Putamen (tissue), 1 donor: ENCODE data around the gene RALB.
"Not testable (repeated sequence)": the region's sequence is repeated elsewhere in the genome, so short reads cannot be mapped to it uniquely, and the experiment has no call there.

Experiments
- DNase-seq: peaks from one replicate; pipeline ENCODE4 v3.0.0-alpha.2; 2016; ENCODE audit warnings: low spot score

Gene RALB

DNA sequence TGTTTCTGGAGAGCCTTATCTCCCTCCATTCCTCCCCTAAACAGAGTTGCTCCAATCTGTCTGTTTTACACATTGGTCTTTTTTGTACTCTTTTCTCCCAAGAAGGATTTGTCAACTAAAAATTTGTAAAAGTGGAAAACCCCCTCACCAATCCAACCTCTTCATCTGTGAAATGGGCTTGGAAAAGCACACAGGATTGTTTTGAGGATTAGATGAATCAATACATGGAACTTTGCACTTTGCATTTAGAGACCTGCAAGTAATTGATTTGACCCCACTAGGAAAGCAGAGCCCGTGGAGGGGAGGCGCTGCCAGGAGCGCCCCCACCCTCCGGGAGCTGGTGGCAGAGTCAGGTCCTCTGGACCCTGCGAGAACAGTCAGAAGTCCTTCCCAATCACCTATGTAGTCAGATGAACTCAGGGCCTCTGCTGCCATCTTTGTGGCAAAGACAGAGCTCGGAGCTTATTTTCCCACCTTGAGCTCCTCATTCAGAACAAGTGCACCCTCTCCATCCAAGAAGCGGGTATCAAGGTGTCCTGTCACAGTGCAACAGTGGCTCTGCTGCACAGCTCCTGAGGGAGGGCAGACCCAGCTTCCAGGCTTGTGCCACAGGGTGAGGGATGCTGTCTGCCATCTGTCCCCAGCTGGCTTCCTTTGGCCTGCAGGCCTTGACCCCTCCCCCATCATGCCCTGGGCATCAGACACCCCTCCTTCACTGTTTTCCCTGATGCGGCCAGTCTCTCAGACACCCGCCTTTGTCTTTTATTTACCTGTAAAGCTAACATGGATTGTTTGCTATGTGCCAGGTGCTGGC is 27.7 kb upstream of the RALB start:
- DNase-seq = no peak

DNA sequence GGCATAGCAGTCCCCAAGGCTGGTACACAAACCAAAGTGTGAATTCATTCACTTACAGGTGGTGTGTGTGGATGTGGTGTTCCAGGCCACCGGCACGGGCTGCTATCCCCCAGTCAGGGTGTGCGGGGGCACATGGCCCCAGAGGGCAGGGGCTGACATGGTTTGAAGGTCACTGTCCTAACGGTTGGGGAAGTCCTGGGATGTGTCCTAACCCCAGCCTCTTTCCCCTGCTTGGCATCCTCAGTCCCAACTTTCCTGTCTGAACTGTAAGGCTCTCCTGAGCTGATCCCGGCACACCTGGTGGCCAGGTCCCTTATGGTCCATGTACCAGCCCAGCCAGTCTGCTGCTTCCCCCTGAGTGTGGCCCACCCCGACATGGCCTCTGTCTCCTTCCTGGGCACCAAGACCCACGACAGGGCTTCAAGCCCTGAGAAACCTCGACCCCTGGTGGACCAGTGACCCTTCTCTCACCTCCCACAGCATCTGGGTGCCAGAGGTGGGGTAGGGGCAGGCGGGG is 27.0 kb upstream of the RALB start:
- DNase-seq = no peak

DNA sequence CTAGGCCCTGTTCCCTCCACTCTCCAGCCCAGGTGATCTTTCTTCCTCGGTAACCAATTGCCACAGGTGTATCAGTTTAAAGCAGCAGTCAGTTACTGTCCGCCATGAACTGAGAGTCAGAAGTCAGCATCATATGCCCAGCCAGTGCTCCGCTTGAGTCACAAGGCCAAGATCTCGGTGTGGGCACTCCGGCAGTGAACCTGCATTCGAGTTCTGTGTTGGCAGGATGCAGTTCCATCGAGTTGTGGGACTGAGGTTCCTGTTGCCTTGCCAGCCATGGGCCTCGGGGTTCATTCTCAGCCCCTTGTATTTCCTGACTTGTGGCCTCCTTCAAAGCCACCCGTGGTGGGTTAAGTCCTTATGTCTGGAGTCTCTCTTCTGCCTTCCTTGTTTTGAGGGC is 26.3 kb upstream of the RALB start:
- DNase-seq = no peak

DNA sequence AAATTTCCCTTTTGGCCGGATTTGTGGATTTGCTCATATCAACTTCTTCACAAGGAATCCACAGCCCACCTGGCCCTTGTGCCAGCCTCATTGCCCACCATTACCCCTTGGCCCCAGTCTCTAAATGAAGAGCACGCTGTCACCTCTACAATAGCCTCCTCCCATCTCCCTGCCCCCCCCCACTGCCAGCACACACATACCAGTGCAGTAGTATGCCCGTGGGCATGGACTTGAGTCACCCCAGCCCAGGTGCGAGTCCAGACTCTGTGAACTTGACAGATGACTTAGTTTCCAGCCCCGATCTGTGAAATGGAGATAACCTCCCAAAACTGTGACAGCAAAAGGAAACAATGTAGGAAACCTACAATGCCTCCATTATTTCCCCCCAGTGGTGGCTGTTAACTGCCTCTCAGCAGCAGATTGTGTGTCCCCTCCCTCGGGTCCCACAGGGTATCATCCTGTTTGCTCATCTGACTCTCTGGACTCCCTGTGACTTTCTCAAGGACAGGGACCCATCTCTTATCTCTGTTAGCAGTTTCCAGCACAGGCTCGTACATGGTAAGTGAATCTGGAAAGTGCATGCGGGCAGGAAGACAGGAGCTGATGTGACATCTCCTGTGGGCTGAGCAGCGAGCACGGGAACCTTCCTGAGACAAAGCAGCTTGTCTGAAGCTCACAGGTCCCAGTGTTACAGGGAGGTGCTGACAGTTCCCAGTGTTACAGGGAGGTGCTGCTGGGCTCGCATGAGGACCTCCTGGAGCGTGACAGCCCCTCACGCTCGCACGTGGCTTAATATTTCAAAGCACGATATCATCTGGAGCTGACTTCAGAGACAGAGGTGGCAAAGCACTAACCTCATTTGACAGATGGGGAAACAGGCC is 25.3 kb upstream of the RALB start:
- no peak for DNase-seq

DNA sequence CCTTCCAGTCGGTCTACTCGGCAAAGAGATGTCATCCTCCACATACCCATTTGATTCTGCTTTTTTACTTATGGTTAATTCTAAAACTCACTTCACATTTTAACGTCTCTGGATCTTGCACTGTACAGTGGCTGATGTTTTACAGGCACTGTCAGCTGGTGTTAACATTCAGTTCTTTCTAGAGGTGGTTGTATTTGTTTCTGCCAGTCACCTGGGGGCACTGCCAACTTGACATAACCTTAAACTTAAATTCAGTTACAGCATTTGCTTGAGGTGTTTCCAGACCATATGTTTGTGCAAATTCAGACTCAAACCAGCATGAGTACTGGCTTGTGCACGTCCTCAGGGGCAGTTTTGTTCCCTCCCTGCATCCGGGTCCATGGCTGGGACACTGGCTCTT is 24.1 kb upstream of the RALB start:
- no peak for DNase-seq

DNA sequence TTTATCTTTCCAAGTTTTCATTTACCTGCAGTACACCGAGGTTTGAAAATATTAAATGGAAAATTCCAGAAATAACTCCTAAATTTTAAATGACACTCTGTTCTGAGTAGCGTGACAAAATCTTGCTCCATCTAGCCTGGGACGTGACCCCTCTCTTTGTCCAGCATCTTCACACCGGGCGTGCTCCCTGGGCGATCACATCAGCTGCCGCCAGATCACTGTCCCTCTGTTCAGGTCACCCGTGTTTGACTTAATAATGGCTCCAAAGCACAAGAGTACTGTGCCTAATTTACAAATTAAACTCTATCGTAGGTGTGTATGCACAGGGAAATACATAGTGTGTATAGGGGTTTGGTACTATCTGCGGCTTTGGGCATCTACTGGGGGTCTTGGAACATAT is 23.3 kb upstream of the RALB start:
- DNase-seq = no peak

DNA sequence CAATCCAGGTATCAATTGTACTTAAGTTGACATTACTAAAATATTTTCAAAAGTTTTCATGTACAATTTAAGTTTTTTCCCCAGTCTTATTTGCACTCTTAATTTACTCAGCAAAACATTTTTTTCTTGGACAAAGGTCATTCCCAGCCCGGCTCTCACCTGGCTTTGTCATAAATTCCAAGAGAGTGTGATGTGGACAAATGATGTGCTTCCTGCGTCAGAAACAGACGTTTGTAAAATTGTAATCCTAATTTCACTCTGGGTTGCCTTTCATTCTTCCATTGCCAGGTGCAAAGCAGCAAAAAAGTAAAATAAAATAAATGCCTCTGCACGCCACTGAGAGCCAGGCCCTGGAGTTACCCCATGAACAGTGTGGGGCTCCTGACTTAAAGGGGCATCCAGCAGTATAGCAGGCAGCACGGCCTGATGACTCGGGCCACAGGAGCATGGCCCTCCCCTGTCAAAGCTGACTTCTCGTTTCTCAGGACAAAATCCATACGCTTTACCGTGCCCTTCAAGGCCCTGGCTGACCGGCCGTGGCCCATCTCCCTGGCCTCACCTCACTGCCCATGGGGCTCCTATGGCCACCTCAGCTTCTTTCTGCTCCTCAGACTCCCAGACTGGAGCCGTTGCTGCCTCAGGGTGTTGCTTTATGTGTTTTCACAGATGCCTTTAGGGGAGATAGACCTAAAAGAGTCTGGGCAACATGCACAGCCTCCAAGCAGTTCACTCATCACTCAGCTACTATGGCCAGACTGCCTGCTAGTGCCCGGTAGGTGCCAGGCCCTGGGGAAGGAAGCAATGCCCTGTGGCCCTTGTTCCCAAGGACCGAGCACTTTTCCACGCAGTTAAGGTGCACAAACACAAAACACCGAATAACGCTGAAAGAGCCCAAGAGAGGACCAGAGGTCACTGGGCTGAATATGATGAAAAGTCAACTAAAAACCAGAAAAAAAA is 21.9 kb upstream of the RALB start:
- no peak for DNase-seq

DNA sequence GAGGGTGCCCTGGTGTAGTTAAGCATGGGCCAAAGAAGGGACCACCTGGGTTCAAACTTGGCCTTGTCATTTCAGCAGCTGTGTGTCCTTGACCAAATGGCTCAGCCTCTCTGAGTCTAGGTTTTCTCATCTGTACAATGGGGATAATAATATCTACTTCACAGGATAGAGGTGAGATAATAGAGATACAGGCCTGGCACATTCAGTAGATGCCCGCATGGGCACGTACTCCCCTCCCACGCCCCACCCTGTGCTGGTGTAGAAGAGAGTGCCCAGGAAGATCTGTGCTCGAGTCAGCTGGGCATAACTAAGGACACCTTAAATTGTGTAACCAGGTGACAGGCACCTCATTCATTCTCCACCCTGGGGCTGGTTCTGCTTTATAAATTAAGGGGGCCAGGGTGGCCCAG is 21.1 kb upstream of the RALB start:
- DNase-seq = no peak

DNA sequence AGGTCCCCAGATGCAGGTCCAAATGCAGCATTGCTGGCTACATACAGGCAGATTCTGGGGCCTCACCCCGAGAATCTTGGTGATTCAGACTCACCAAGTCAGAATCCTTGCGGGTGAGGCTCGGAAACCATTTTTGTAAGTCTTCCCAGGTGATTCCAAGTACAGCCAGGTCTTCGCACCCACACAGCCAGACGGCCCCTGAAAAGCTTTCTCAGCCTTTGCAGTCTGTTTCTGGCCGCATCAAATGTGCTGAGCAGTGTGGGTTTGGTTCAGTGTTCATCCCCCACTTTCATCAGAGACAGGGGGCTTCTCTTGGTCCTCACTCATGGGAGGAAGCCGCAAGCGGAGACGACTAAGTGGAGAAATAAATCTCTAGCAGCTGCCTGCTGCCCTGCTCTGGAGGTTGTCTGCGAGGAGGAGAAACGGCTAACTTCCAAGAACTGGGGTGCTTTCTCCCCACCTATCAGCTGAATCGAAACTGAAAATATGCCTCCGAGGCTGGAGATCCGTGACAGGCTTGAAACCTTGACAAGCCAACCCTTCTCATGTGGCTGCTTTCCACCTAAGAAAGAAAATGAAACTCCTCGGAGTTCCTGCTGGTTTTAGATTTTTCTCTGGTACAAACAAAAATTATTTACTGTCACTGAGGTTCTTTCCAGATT is 20.5 kb upstream of the RALB start:
- DNase-seq = no peak

DNA sequence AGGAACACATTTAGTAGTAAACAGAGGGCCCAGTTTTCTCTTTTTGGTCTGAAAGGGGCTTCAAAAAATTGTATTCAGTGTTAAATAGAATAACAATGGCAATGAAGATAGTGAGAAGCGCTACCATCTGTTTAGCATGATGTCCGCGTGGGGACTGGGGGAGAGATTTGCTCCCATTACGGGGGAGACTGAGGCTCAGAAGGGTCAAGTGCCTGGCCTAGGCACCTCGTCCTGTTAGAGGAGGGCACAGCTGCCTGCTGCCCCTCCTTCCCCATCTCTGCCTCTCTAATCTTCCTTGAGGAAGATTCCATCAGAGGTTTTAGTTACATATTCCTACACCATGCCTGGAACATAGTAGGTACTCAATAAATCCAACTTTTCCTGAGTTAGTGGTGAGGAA is 19.4 kb upstream of the RALB start:
- DNase-seq = no peak

DNA sequence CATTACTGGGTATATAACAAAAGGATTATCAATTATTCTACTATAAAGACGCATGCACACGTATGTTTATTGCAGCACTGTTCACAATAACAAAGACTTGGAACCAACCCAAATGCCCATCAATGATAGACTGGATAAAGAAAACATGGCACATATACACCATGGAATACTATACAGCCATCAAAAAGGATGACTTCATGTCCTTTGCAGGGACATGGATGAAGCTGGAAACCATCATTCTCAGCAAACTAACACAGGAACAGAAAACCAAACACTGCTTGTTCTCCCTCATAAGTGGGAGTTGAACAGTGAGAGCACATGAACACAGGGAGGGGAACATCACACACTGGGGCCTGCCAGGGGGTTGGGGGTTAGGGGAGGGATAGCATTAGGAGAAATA is 17.5 kb upstream of the RALB start:
- DNase-seq = not testable (repeated sequence)

DNA sequence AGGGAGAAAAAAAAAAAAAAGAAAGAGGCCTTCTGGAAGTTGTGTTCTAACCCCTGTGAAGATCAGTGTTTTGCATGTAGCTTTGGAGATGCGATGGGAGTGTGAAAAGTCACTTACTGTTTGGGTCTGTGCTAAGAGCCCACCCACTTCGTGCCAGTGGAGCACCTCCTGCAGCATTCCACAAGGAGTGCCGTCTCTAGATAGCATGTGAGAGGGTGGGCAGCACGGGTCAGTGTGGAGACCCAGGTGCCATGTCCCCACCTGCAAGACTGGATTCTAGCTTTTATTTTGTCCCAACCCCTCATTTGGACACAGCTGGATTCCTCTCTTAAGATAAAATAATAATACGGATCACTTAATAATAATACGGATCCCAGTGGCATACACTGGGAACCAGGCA is 17.0 kb upstream of the RALB start:
- DNase-seq = no peak

DNA sequence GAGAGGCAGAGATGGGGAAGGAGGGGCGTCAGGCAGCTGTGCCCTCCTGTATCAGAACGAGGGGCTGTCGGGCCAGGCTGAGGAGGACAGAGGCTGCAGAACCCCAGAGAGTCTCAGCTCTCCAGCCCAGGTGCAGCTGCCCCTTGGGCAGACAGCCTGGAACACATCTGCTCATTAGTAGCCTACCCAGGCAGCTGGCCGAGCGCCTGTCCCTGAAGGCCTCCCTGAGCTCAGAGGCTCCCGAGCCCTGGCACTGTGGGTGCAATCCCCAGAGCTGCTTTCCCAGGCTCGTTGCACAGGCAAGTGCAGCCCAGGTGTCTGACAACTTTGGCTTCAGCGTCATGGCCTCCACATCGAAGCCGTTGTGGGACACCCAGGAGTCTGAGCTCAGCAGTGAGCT is 16.3 kb upstream of the RALB start:
- no peak for DNase-seq

DNA sequence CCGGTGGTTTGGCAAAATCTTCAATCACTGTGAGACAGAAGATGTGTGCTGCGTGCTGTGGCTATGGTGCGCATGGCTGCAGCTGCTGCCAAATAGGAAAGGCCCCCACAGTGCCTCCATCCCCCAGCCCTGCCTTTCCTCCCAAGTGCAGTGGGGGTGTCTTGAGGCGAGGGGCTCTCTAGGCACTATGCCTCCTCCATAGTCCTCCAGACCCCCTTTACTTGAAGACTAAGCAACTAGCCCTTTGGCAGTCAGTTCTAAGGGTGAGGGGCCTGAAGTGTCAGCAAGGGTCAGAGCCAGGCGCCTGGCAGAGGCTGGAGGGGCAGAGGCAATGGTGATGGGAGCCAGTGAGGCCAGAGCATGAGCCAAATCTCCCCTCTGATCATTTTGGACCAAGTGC is 15.9 kb upstream of the RALB start:
- no peak for DNase-seq

DNA sequence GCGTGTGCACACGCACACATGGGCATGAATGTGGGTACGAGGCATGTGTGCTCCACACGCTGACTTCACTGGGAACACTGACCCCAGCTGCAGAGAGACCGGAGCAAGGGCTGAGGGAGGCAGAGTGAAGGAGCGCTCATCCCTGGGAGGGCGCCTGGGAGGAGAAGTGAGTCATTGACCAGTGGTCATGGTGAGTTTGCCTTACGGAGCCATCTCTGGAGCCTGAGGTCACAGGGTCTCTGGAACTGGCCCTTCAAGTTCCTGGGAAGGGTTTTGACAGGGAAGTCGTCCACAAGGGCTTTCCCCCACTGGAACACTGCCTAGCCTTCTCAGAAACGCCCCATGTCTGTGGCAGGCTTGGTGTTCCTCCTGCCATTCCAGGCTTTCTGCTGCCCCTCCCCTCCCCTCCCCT is 15.2 kb upstream of the RALB start:
- no peak for DNase-seq

DNA sequence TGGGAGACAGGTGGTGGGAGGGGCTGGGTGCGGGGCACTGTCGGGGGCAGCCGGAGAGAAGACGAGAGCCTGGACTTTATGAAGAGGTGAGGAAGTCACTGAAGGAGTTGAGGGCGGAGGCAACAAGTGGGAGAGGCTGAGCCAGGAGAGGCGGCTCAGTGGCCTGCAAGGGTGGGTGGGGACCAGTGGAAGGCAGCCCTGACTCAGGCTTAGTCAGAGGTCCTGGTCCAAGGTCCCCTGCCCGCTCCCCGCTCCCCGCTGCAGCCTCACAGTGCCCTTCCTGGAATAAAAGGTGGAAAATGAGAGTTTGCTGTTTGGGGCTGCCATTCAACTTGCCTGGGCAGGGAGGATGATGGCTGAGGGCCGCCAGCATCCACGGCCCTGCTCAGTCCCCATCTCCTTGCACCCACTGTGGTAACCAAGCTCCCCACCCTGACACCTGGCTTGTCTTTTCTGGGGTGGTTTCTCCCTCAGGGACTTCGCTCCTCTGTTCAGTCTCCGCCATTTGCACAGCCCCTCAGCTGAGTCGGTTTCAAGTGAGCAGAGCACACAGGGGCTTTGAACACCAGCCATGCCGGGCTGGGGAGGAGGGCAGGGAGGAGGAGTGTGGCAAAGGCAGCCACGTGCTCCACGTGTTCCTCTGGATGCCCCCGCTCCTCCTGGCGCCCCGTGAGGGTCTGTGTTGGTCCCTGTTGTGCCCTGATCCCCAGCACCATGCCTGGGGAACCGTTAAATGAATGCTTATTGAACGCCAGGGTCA is 13.7 kb upstream of the RALB start:
- DNase-seq = no peak

DNA sequence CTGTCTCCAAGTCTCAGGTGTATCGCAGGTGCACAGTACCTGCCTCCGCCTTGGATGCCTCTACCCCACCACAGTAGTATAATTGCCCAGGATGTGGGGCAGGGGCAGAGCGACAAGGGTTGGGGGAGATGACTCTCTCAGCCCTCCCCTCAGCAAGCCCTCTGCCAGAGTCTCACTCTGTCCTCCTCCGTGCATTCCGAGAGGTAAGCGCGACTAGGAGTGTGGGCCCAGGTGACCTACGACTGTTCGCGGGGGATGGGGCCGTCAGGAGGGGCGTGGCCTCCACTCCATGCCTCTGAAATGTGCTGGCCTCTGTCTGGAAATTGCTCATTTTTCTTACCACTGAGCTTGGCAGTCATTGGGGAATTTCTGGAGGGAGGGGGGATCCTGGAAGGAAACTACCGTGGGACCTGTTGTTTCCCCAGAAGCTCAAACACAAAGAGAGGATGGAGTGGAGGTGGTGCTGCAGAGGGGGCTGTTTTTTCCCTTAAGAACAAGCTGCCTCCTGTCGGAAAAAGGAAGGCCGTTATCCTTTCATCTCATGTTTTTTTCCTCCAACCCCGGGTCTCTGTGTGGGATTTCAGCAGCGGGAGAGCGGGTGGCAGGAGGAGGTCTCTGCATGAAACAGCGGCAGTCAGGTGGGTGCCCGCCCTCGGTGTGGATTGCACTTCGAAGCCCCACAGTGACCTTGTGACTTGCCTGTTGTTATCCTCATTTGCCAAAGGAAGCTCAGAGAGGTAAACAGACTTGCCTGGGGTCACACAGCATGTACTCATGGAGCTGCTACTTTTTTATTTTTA is 13.0 kb upstream of the RALB start:
- DNase-seq = no peak

DNA sequence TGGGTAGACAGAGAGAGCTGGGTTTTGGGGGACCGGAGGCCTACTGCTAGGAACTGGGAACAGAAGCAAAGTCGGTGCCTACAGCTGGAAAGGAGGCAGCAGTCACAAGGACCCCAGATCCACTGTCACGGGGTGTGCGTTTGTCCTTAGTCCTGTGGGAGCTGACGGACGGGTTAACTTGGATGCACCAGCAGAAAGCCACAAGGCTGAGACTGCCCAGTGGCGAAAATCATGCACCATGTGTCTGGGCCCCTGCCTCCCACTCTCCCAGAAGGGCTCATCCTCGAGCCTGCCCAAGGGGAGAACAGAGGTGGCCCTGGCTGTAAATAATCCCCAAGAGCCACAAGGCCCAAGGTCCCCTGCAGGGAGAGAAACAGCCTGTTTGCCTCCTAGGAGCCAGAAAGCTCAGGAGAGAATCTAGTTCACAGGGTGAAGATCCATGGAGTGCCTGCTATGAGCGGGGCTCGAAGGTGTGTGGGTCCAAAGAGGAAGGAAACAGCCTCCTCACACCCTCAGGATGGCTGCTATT is 11.7 kb upstream of the RALB start:
- no peak for DNase-seq

DNA sequence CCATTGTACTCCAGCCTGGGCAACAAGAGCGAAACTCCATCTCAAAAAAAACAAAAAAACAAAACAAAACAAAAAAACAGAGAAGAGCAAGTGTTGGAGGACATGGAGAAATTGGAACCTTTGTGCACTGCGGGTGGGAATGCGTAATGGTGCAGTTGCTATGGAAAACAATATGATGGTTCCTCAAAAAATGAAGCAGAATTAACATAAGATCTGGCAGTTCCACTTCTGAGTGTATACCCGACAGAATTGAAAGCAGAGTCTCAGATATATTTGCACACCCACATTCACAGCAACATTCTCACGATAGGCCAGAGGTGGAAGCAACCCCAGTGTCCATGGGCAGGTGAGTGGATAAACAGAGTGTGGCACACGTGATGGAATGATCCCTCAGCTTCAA is 11.0 kb upstream of the RALB start:
- DNase-seq = no peak

DNA sequence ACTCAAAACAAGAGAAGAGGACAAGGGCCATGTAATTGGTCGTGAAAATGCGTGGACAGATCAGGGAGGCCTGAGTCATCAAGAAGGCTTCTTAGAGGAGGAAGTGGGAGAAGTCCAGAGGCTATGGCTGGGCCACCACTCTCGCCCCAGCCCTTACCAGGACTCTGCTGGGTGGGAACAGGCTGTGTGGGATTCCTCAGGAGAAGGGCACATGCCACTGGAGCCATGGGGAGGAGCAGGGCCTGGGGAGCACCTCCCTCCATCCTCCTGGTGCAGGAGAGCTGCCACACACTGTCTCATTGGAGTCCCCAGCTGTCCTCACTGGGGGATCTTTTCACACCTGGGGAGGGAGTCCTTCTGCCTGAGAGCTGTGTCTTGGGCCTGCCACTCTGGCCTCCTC is 9.4 kb upstream of the RALB start:
- no peak for DNase-seq
